Myocyte (in vitro differentiated cells): ENCODE measurements around the gene TRIM44. TPM values are rescaled to one million over a fixed set of nuclear protein-coding genes. Genes with fewer than 3 reads are reported as not detected.
"Not testable (repeated sequence)": the region's sequence is repeated elsewhere in the genome, so short reads cannot be mapped to it uniquely, and the experiment has no call there.

Experiments used
- DNase-seq: peaks from one replicate; pipeline ENCODE4 v3.0.0-alpha.2; 2012; ENCODE audit warnings: low read depth
- total RNA-seq: library from RNA; depleted of rRNA; stranded (reverse); fragments of >200 nt; gene quantifications from 2 replicates; pipeline ENCODE4 v1.2.3, GENCODE V29; 2014

The TRIM44 gene
- total RNA-seq, 1 donor from 2014 or later: 56.8 TPM

GRCh38 chr11:35631891-35632290 lies 30.7 kb upstream of the TRIM44 start:
- DNase-seq: no peak

- peak; percentile 28 for DNase-seq
Observed at GRCh38 chr11:35632301-35632700, 30.3 kb upstream of the TRIM44 start.

- DNase-seq: no peak
Observed at GRCh38 chr11:35633827-35634423, 28.6 kb upstream of the TRIM44 start.

DNA sequence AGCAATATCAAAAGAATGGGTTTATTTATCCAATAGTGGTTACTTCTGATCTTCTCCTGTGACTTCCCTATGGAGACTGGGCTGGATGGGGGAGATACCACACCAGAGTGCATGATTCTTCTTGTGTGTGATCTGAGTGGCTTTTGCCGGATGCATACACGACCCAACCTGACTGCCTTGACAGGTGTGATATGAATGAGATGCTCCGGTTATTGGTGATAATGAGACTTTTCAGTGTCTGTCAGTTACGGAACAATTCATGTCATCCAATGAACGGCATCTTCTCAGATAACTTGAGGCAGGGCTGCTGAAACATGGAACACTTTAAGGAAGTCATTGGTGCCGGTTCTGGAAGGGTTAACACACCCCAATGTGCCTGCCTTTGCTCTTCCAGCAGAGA lies 26.6 kb upstream of the TRIM44 start:
- DNase-seq: no peak

DNA sequence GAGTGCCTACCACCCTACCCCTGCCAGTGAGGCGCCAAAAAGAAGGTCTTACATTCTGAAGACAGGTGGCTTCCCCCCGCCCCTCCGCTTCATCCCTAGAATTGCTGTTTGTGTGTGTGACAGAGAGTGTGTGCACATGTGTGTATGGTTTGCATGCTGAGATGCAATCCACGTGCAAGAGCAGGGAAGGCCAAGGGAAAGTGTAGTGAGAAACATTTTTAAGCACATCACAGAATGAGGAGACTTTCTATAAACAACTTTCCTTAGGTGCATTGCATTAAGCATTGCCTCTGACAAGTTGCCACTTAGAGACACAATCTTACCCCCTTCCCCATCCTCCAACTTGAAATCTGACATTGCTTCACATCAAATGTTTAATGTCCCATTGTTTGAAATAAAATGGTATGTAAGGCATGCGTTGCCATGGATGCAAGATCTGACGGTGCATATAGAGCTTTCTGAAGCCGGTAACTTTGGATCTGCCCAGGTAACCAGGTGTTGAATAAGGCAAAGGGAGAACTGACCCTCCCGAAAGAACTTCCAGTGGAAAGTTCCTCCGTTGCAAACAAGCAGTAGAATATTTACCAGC lies 22.9 kb upstream of the TRIM44 start:
- DNase-seq: no peak

DNA sequence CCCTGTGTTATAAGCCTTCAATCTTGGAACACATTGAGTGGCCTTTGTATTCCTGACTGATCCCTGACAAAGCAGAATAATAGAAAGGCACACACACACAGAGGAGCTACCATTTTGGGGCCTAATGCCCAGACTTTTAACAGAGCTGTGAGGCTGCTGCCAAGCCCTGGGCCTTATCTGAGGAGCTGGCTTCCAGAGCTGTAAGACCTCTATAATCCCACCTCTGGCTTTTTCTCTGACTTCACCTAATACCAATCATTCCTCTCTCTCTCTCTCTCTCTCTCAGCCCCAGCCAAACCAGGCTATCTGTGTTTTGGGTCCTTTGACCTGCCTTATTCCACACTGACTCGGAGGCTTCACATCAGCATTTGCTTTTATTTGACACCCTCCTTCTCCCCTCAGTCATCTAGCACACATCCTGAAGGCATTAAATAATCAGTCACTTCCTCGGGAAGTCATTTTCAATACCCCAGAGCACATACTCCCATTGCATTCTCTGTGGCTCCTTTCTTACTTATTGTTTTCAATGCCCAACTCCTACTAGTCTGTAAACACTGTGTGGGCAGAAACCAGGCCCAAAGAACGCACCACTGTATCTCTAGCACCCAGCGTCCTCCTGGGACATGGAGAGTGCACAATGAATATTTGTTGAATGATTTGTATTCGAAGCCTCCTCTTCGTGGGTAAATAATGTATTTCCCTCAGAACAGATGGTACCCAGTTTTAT lies 21.2 kb upstream of the TRIM44 start:
- DNase-seq: no peak

- DNase-seq: no peak
Observed at GRCh38 chr11:35641964-35642363, 20.6 kb upstream of the TRIM44 start.

GRCh38 chr11:35647421-35648093 lies 15.0 kb upstream of the TRIM44 start:
- no peak for DNase-seq

- no peak for DNase-seq
Observed at GRCh38 chr11:35650006-35650405, 12.6 kb upstream of the TRIM44 start.

GRCh38 chr11:35650467-35650866 lies 12.1 kb upstream of the TRIM44 start:
- no peak for DNase-seq

GRCh38 chr11:35651263-35651662 lies 11.3 kb upstream of the TRIM44 start:
- DNase-seq: peak; percentile 47

- DNase-seq: not testable (repeated sequence)
Observed at GRCh38 chr11:35652786-35653185, 9.8 kb upstream of the TRIM44 start.

- no peak for DNase-seq
Observed at GRCh38 chr11:35654711-35655110, 7.9 kb upstream of the TRIM44 start.

GRCh38 chr11:35655254-35655653 lies 7.3 kb upstream of the TRIM44 start:
- DNase-seq: no peak

- peak; percentile 27 for DNase-seq
Observed at GRCh38 chr11:35655856-35656255, 6.7 kb upstream of the TRIM44 start.

GRCh38 chr11:35658020-35658948 lies 4.3 kb upstream of the TRIM44 start:
- peak; percentile 61 for DNase-seq

- no peak for DNase-seq
Observed at GRCh38 chr11:35661534-35661933, 1.0 kb upstream of the TRIM44 start.

DNA sequence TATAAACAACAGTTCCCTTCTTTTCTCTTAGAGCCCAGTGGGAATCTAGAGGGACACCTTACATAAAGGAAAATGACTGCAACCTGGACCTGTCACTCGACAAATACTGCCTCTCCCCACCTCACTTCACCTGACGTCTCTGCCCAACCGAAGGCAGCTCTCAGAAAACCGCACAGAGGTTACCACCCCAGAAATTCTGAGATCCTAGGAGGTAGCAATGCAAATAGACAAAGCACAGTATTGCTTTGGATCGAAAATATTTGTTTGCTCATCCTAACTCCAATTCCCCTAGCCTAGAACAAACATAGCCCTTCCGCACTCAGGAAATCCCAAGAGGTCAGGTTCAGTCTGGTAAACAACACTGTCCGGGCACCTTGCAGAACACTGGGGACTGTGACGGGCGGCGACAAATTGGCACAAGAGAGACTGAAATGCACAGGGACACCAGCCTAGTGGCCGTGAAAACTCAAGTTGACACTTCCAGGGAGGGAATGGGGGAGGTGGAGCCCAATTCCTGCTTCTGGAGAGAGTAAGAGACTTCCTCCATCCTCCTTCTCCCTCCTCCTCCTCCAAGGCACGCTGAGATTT lies 420 bp upstream of the TRIM44 start:
- DNase-seq: no peak

- DNase-seq: no peak
Observed at GRCh38 chr11:35663408-35663702, 780 bp downstream of the TRIM44 start.

GRCh38 chr11:35664977-35665441 lies 2.4 kb downstream of the TRIM44 start:
- DNase-seq: peak; percentile 21

- no peak for DNase-seq
Observed at GRCh38 chr11:35667257-35667656, 4.7 kb downstream of the TRIM44 start.
